Ectodermal cell (in vitro differentiated cells): ENCODE results near the gene PAQR4.
"Not testable (repeated sequence)": the region's sequence is repeated elsewhere in the genome, so short reads cannot be mapped to it uniquely, and the experiment has no call there.

ENCODE experiments used
- H3K27ac ChIP-seq: 2 replicates; pipeline ENCODE4 v1.7.0; 2013; ENCODE audit warnings: mild to moderate bottlenecking, low read depth, low read length; ENCODE audit not compliant: insufficient read depth, poor library complexity, severe bottlenecking
- H3K27me3 ChIP-seq: 2 replicates; pipeline ENCODE4 v1.7.0; 2013; ENCODE audit warnings: mild to moderate bottlenecking, low read length; ENCODE audit not compliant: insufficient read depth, control insufficient read depth, poor library complexity, severe bottlenecking
- H3K36me3 ChIP-seq: one replicate; pipeline ENCODE4 v1.7.0; 2013; ENCODE audit warnings: low read length; ENCODE audit not compliant: control insufficient read depth, insufficient read depth
- H3K4me1 ChIP-seq: one replicate; pipeline ENCODE4 v1.7.0; 2013; ENCODE audit warnings: low read length; ENCODE audit not compliant: control insufficient read depth, insufficient read depth
- H3K4me3 ChIP-seq: 2 replicates; pipeline ENCODE4 v1.7.0; 2013; ENCODE audit warnings: low read depth, low read length, control low read depth; ENCODE audit not compliant: insufficient read depth
- H3K9me3 ChIP-seq: 2 replicates; pipeline ENCODE4 v1.7.0; 2013; ENCODE audit warnings: mild to moderate bottlenecking, low read length, moderate library complexity; ENCODE audit not compliant: control insufficient read depth
- WGBS, 2 experiments: methylation state at CpG; one replicate each; pipeline ENCODE4 v1.1.7; 2013; ENCODE audit warnings: missing lambda C conversion rate in 2 of 2; 5-methylcytosine and 5-hydroxymethylcytosine counted together

PAQR4 gene

DNA sequence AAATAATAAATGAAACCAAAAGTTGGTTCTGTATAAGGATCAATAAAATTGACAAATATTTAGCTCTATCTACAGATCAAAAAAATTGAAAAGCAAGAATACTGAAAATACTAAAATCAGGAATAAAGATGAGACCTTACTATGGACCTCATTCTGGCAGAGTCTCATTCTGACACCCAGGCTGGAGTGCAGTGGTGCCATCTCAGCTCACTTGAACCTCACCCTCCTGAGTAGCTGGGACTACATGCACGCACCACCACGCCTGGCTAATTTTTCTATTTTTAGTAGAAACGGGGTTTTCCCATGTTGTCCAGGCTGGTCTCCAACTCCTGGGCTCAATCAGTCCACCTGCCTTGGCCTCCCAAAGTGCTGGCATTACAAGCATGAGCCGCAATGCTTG is 27.1 kb upstream of the PAQR4 start:
- 91 to 95% methylated on average over 4 of the region's 4 CpGs for WGBS, 2 experiments
- Histone ChIP-seq H3K36me3 (peaks cover 14% of the 10 kb centered on the region), H3K27ac (no peak overlapping the region), H3K27me3 (no peaks in the 10 kb centered on the region), H3K9me3 (no peaks in the 10 kb centered on the region), H3K4me1 (no peaks in the 10 kb centered on the region), H3K4me3 (no peak overlapping the region)

DNA sequence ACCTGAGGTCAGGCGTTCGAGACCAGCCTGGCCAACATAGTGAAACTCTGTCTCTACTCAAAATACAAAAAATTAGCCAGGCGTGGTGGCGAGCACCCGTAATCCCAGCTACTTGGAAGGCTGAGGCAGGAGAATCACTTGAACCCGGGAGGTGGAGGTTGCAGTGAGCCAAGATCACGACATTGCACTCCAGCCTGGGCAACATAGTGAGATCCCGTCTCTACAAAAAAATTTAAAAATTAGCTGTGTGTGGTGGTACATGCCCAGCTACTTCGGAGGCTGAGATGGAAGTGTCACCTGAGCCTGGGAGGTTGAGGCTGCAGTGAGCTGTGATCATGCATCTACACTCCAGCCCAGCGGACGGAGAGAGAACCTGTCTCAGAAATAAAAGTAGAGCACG is 25.4 kb upstream of the PAQR4 start:
- H3K36me3 ChIP-seq, result peaks cover 11% of the 10 kb centered on the region
- H3K27ac ChIP-seq, H3K9me3 ChIP-seq, H3K27me3 ChIP-seq, H3K4me1 ChIP-seq, H3K4me3 ChIP-seq: not testable (repeated sequence)
- 86 to 87% methylated on average over 12 of the region's 12 CpGs for WGBS, 2 experiments

DNA sequence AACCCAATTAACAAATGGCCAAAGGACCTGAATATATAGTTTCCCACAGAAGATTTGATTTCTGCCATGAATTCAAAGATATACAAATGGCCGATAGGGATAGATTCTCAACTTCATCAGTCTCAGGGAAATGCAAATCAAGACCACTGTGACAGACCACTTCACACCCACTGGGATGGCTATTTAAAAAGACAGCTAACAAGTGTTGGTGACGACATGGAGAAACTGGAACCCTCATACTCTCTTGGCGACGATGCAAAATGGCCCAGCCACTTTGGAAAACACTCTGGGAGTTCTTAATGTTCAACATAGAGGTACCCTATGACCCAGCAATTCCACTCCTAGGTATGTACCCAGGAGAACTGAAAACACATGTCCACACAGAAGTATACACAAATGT is 22.5 kb upstream of the PAQR4 start:
- Histone ChIP-seq H3K9me3 (no peaks in the 10 kb centered on the region), H3K27ac (no peak overlapping the region), H3K36me3 (no peaks in the 10 kb centered on the region), H3K4me3 (no peak overlapping the region), H3K27me3 (no peaks in the 10 kb centered on the region), H3K4me1 (no peaks in the 10 kb centered on the region)
- WGBS, 2 experiments, result 93 to 98% methylated on average over 4 of the region's 4 CpGs

DNA sequence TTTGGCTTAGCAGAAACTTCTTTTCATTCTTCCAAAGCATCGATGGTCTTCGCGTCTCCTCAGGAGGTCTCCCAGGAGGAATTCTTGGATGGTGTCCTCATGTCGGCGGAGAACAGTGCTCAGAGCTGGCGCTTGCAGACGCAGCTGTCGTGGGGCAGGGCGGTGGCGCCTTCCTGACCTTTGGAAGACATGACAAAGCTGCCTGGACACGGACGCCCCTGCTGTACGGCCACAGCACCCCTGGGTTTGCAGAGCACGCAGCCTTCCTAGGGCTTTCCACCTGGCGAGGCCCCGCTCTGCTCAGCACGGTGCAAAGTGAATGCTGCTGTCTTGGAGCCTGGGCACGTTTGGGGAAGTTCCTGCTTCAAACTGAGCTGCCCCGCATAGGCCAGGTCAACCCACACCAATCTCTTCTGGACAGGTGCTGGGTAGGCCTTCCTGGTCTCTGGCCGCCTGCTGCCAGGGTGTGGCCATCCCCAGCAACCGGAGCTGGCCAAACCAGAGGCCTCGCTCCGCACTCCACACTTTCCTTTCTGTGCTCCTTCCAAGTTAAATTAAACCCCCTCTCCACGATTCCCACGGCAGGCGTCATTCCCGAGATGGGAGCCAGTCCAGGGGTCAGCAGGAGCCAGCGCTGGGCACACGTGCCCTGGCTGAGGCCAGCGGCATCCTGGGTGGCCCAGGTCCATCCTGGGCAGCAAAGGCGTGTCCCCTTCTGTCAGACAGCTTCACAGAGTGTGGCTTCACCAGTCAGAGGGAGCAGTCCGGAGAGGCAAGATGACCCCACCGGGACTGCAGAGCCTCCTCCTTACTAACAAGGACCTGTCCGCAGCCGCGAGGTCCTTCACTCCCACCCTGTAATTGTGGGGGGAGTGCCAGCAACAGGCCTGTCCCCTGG is 20.1 kb upstream of the PAQR4 start:
- Histone ChIP-seq H3K27ac (no peak overlapping the region), H3K4me3 (no peak overlapping the region), H3K36me3 (no peaks in the 10 kb centered on the region), H3K4me1 (no peaks in the 10 kb centered on the region), H3K9me3 (no peaks in the 10 kb centered on the region), H3K27me3 (no peaks in the 10 kb centered on the region)
- WGBS, 2 experiments, result 92 to 94% methylated on average over 36 of the region's 36 CpGs

DNA sequence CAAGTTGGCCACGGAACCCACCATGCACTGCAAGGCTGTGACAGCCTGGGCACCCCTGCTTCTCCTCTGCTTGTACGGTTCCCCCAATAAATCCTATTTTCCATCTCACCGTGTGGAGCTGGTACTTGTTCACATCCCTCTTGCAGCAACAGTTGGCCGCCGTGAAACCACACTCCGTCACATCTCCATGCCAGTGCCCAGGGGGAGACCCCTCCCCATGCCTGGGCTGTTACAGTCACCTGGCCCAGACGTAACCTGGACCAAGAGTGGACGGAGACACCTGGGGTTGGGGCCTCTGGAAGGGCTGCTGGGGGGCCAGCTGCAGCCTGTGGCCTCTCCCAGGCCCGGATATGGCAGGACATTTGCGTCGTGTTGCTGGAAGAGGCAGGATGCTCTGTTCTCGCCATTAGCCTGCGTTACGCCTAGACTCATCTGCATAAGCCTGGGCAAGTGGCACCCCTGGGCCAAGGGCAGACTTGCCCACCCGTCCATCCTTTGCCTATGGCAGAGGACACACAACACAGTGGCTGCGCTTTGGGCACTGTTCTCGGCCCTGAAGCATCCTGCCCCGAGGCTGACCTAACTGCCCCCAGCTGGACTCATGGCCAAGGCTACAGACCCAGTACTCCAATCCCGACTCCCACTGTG is 19.3 kb upstream of the PAQR4 start:
- H3K4me3 ChIP-seq, result no peak overlapping the region
- H3K4me1 ChIP-seq, result no peaks in the 10 kb centered on the region
- H3K36me3 ChIP-seq, result no peaks in the 10 kb centered on the region
- no peaks in the 10 kb centered on the region for H3K27me3 ChIP-seq
- WGBS, 2 experiments, result 94 to 95% methylated on average over 19 of the region's 19 CpGs
- H3K27ac ChIP-seq, result no peak overlapping the region
- no peaks in the 10 kb centered on the region for H3K9me3 ChIP-seq

DNA sequence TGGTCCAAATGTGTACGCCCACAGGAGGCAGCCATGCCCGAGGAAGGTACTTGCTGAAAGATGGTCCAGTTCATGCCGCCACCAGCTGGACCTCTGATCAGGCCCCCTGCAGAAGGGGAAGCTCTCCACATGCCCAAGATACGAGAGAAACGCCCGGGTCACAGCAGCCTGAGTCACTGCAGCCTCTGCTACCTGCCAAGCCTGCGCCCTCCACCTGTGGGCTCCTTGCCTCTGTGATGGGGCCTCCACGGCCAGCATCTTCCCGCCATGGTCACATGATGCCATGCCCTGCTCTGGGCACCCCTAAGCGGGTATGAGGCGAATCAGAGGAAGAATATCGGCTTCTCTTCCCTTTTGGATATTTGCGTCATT is 18.8 kb upstream of the PAQR4 start:
- Histone ChIP-seq H3K4me3 (no peak overlapping the region), H3K27ac (no peak overlapping the region), H3K4me1 (peaks cover 3% of the 10 kb centered on the region), H3K9me3 (no peaks in the 10 kb centered on the region), H3K36me3 (no peaks in the 10 kb centered on the region), H3K27me3 (no peaks in the 10 kb centered on the region)
- 95 to 96% methylated on average over 13 of the region's 13 CpGs for WGBS, 2 experiments

DNA sequence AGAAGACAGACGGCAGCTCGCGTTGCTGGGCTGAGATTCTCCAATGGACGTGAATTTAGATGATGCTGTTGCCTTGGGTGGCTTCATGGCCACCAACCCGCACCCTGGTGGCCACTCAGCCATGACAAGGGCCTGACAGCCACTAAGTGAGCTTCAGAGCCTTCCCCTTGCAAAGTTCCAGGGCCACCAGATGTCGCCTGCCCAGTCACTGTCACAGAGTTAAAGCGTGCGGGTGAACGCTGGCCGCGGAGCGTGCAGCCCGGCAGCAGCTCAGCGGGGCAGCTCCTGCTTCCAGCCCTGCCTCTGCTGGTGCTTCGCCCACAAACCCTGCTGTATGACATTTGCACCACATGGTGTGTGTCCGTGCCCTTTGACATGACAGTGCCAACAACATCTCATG is 18.4 kb upstream of the PAQR4 start:
- 88 to 89% methylated on average over 16 of the region's 16 CpGs for WGBS, 2 experiments
- H3K27ac ChIP-seq, result no peak overlapping the region
- H3K4me3 ChIP-seq, result no peak overlapping the region
- no peaks in the 10 kb centered on the region for H3K9me3 ChIP-seq
- H3K27me3 ChIP-seq, result no peaks in the 10 kb centered on the region
- no peaks in the 10 kb centered on the region for H3K36me3 ChIP-seq
- peaks cover 4% of the 10 kb centered on the region for H3K4me1 ChIP-seq

DNA sequence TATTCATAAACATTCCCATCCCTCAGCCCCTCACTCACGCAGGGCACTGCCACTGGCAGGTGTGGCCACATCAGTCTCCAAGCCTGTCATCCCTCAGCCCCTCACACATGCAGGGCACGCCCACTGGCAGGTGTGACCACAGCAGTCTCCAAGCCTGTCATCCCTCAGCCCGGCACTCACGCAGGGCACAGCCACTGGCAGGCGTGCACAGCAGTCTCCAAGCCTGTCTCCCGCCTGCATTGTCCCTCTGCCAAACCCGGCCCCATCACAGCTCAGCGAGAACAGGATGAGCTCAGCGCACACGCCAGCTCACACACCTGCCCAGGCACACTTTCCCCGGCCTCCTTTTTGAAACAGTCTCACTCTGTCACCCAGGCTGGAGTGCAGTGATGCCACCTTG is 16.5 kb upstream of the PAQR4 start:
- no peak overlapping the region for H3K27ac ChIP-seq
- H3K36me3 ChIP-seq, result no peaks in the 10 kb centered on the region
- WGBS, 2 experiments, result 83 to 84% methylated on average over 11 of the region's 11 CpGs
- peaks cover 4% of the 10 kb centered on the region for H3K4me1 ChIP-seq
- no peaks in the 10 kb centered on the region for H3K9me3 ChIP-seq
- no peak overlapping the region for H3K4me3 ChIP-seq
- H3K27me3 ChIP-seq, result no peaks in the 10 kb centered on the region

DNA sequence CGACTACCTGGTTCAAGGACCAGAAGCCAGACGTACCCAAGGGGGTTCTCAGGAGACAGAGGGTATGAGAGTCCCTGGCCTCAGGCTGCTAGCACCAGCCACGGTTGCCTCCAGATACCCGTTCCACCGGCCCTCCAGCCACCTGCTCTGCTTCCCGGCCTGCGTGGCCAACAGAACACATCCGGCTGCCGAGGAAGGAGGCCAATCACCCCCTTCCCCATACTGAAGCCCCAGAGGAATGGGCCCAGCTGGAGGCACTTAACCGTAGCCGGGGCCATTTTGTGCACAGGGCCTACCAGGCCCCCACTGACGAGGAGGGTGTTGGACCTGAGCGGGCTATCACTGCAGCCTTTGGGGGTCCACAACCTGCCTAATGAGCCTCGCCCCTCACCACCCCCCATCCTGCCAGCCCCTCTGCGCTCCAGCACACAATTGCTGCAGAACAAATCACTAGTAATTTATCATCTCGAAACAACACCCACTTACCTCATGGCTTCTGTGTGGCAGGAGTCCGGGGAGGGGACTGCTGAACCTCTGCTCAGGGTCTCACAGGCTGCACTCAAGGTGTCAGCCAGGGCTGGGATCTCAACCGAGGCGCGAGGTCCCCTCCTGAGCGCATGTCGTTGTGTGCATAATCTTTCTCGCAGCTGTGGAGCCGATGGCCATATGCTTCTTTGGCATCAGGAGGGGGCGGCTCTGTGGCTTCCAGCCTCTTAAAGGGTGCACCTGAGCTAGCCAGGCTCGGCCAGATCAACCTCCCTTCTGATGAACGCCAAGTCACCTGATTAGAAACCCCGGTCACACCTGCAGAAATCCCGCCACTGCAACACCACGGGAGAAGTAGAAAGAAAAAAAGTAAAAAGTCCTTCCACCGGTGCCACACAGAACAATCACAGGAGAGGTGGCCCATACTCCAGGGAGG is 15.2 kb upstream of the PAQR4 start:
- H3K27me3 ChIP-seq, result no peaks in the 10 kb centered on the region
- H3K36me3 ChIP-seq, result no peaks in the 10 kb centered on the region
- WGBS, 2 experiments, result 87 to 90% methylated on average over 31 of the region's 31 CpGs
- H3K9me3 ChIP-seq, result no peaks in the 10 kb centered on the region
- no peak overlapping the region for H3K27ac ChIP-seq
- peaks cover 4% of the 10 kb centered on the region for H3K4me1 ChIP-seq
- no peak overlapping the region for H3K4me3 ChIP-seq
